KMS-11 (cell line): ENCODE data around the gene VASH2.
"Not testable (repeated sequence)": the region's sequence is repeated elsewhere in the genome, so short reads cannot be mapped to it uniquely, and the experiment has no call there.

Source experiments
- H2AFZ ChIP-seq: fragments of 200-600 bp; sonication (generic); 2 replicates; pipeline ENCODE4 v1.6.1; 2016; ENCODE audit warnings: antibody characterized with exemption, mixed run types, low read depth
- H3K27ac ChIP-seq: fragments of 200-600 bp; sonication (generic); 2 replicates; pipeline ENCODE4 v1.6.1; 2016; ENCODE audit warnings: mild to moderate bottlenecking, mixed run types
- H3K27me3 ChIP-seq: fragments of 200-600 bp; sonication (generic); 2 replicates; pipeline ENCODE4 v1.6.1; 2017; ENCODE audit warnings: mild to moderate bottlenecking, low read depth, mixed run types, moderate library complexity; ENCODE audit not compliant: insufficient read depth
- H3K36me3 ChIP-seq: fragments of 200-600 bp; sonication (generic); 2 replicates; pipeline ENCODE4 v1.6.1; 2017; ENCODE audit warnings: mild to moderate bottlenecking, mixed run types; ENCODE audit not compliant: insufficient read depth
- H3K4me1 ChIP-seq: fragments of 200-600 bp; sonication (generic); 2 replicates; pipeline ENCODE4 v1.6.1; 2016; ENCODE audit warnings: mild to moderate bottlenecking, low read depth, mixed run types; ENCODE audit not compliant: poor library complexity, severe bottlenecking
- H3K4me2 ChIP-seq: fragments of 200-600 bp; sonication (generic); 2 replicates; pipeline ENCODE4 v1.7.0; 2016; ENCODE audit warnings: mild to moderate bottlenecking, mixed run types
- H3K4me3 ChIP-seq: fragments of 200-600 bp; sonication (generic); IDR thresholded peaks from 2 replicates; pipeline ENCODE4 v1.6.1; 2017; ENCODE audit warnings: low read depth, low read length, mixed read lengths; ENCODE audit not compliant: insufficient read depth
- H3K79me2 ChIP-seq: fragments of 200-600 bp; sonication (generic); 2 replicates; pipeline ENCODE4 v1.6.1; 2016; ENCODE audit warnings: low read depth, mixed run types; ENCODE audit not compliant: insufficient read depth
- H3K9ac ChIP-seq: fragments of 200-600 bp; sonication (generic); 2 replicates; pipeline ENCODE4 v1.6.1; 2016; ENCODE audit warnings: mild to moderate bottlenecking, mixed run types
- H4K20me1 ChIP-seq: fragments of 200-600 bp; sonication (generic); 2 replicates; pipeline ENCODE4 v1.6.1; 2016; ENCODE audit warnings: mild to moderate bottlenecking, mixed run types; ENCODE audit not compliant: insufficient read depth
- CTCF ChIP-seq: fragments of 200-600 bp; sonication (generic); conservative IDR thresholded peaks from 2 replicates; pipeline ENCODE4 v1.6.1; 2017; ENCODE audit warnings: low read depth, mild to moderate bottlenecking, antibody characterized with exemption, low read length, moderate library complexity, mixed read lengths

VASH2 gene

GRCh38 chr1:212908971-212909370 lies 41.4 kb upstream of the VASH2 start:
- H3K27ac ChIP-seq = no peak overlapping the region
- H3K4me3 ChIP-seq = no peak overlapping the region
- H3K4me1 ChIP-seq = no peaks in the 10 kb centered on the region
- no peaks in the 10 kb centered on the region for H3K27me3 ChIP-seq
- H3K4me2 ChIP-seq = no peak overlapping the region
- no peaks in the 10 kb centered on the region for H3K79me2 ChIP-seq
- H2AFZ ChIP-seq = no peak overlapping the region
- H3K36me3 ChIP-seq = no peaks in the 10 kb centered on the region
- TF ChIP-seq CTCF = no peak
- no peak overlapping the region for H3K9ac ChIP-seq
- H4K20me1 ChIP-seq = no peaks in the 10 kb centered on the region

DNA sequence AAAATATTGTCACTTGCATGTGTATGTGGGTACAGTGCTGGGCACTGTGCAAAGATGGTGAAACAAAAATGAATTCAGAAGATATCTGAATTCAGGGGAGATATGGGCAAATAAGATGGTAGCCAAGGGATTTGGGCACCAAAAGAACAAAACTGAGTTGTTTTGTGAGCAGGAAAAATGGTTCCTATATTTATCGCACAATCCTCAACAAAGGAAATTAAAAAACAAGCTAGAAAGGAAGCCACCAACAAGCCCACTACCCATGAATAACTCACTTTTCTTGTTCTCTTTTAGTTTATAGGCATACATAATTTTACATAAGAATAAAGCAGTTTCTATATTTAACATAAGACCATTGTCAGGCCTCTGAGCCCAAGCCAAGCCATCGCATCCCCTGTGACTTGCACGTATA lies 40.7 kb upstream of the VASH2 start:
- Histone ChIP-seq H2AFZ (no peak overlapping the region), H3K4me3 (no peak overlapping the region), H3K4me2 (no peak overlapping the region), H3K36me3 (no peaks in the 10 kb centered on the region), H3K27me3 (no peaks in the 10 kb centered on the region), H3K27ac (no peak overlapping the region), H3K9ac (no peak overlapping the region), H4K20me1 (no peaks in the 10 kb centered on the region), H3K79me2 (no peaks in the 10 kb centered on the region), H3K4me1 (no peaks in the 10 kb centered on the region)
- no peak for TF ChIP-seq CTCF

DNA sequence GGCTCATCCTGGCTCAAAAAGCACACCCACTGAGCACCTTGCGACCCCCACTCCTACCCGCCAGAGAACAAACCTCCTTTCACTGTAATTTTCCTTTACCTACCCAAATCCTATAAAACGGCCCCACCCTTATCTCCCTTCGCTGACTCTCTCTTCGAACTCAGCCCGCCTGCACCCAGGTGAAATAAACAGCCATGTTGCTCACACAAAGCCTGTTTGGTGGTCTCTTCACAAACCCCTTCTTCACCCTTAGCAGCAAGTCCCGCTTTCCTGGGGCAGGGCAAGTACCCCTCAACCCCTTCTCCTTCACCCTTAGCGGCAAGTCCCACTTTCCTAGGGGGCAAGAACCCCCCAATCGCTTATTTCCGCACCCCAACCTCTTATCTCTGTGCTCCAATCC lies 40.1 kb upstream of the VASH2 start:
- H3K27ac ChIP-seq, H3K9ac ChIP-seq, H3K27me3 ChIP-seq, H3K4me1 ChIP-seq, H4K20me1 ChIP-seq, H3K4me3 ChIP-seq, H3K4me2 ChIP-seq, H3K36me3 ChIP-seq, H3K79me2 ChIP-seq, H2AFZ ChIP-seq: not testable (repeated sequence)

DNA sequence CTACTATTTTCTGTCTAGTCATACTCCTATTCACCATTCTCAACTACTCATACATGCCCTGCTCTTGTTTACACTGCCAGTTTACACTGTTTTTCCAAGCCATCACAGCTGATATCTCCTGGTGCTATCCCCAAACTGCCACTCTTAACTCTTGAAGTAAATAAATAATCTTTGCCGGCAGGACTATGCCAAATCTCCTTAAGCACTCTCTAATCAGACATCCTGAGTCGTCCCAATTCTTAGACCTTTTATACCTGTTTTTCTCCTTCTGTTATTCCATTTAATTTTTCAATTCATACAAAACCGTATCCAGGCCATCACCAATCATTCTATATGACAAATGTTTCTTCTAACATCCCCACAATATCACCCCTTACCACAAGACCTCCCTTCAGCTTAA lies 36.7 kb upstream of the VASH2 start:
- not testable (repeated sequence) for H3K27me3 ChIP-seq, H3K36me3 ChIP-seq, H3K4me2 ChIP-seq, H2AFZ ChIP-seq, H3K4me1 ChIP-seq, H3K27ac ChIP-seq, H4K20me1 ChIP-seq, H3K9ac ChIP-seq, H3K4me3 ChIP-seq, H3K79me2 ChIP-seq

- not testable (repeated sequence) for H3K4me3 ChIP-seq, H3K27ac ChIP-seq, H3K79me2 ChIP-seq, H3K36me3 ChIP-seq, H2AFZ ChIP-seq, H3K27me3 ChIP-seq, H4K20me1 ChIP-seq, H3K9ac ChIP-seq, H3K4me1 ChIP-seq, H3K4me2 ChIP-seq
Observed at GRCh38 chr1:212914110-212914509, 36.2 kb upstream of the VASH2 start.

DNA sequence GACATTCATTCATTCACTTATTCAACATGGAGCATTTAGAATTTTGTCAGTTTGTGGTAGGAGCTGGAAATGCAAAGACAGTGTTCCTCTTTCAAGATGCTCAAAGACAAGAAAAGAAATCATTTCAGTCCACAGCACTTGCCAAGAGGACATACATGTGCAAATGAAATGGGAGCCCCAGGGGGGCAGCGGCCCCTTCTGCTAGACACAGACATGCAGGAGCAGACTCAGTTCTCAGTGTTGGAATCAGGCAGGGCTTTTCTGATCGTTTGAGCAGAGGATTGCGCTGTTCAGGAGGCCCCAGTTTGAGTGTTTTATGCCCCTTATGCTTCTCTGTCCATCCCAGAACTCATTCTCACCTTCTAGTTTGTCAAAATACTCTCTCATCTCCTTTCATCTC lies 35.6 kb upstream of the VASH2 start:
- Histone ChIP-seq H3K4me2 (no peak overlapping the region), H3K4me3 (no peak overlapping the region)

More for the DNA sequence above, 35.6 kb upstream of the VASH2 start:
- Histone ChIP-seq H3K36me3 (no peaks in the 10 kb centered on the region), H2AFZ (no peak overlapping the region), H3K9ac (no peak overlapping the region), H3K27ac (no peak overlapping the region), H3K27me3 (no peaks in the 10 kb centered on the region), H4K20me1 (no peaks in the 10 kb centered on the region), H3K79me2 (no peaks in the 10 kb centered on the region), H3K4me1 (no peaks in the 10 kb centered on the region)
- TF ChIP-seq CTCF = no peak
